ENCODE results near the gene SH3GLB2. TPM values are rescaled to one million over a fixed set of nuclear protein-coding genes. Genes with fewer than 3 reads are reported as not detected.
"Not testable (repeated sequence)": the region's sequence is repeated elsewhere in the genome, so short reads cannot be mapped to it uniquely, and the experiment has no call there.

SH3GLB2 gene
- total and polyA plus RNA-seq, 10 of the 15 experiments (the other 5 are each of a cell fraction or from before 2014, with no cell fraction given), result 0.21 to 61.3 (median 30.8) TPM

DNA sequence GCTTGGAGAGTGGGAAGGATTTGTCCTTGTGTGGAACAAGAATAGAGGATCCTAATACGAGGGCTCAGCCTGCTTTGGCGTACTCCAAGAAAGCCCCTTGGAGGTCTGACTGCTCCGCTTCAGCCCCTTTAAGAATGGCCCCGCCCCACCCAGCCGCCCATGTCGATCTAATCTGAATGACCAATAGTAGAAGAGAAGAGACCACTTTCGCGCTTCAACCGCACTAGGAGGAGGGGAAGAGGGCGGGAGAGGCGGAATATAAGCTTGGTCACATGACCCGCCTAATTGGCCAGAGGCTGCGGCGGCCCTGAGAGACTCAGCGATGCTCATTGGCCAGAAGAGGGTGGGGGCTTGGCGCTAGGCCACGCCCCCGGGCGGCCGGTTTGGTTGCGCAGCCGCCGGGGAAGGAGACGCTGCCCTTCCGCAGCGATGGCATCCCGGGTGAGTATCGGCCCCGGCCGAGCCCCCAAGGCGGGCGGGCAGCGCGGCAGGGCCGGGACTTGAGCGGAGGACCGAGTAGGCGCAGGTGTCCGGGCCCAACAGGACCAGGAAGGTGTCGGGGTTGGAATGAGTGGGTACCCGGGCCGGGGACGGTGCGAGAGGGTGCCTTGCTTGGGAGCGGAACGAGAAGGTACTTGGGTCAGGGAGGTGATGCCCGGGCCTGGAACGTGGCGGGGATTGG is 8.3 kb upstream of the SH3GLB2 start, which contains the start of gene MIGA2 (continued):
- TF ChIP-seq, protein P1, sequence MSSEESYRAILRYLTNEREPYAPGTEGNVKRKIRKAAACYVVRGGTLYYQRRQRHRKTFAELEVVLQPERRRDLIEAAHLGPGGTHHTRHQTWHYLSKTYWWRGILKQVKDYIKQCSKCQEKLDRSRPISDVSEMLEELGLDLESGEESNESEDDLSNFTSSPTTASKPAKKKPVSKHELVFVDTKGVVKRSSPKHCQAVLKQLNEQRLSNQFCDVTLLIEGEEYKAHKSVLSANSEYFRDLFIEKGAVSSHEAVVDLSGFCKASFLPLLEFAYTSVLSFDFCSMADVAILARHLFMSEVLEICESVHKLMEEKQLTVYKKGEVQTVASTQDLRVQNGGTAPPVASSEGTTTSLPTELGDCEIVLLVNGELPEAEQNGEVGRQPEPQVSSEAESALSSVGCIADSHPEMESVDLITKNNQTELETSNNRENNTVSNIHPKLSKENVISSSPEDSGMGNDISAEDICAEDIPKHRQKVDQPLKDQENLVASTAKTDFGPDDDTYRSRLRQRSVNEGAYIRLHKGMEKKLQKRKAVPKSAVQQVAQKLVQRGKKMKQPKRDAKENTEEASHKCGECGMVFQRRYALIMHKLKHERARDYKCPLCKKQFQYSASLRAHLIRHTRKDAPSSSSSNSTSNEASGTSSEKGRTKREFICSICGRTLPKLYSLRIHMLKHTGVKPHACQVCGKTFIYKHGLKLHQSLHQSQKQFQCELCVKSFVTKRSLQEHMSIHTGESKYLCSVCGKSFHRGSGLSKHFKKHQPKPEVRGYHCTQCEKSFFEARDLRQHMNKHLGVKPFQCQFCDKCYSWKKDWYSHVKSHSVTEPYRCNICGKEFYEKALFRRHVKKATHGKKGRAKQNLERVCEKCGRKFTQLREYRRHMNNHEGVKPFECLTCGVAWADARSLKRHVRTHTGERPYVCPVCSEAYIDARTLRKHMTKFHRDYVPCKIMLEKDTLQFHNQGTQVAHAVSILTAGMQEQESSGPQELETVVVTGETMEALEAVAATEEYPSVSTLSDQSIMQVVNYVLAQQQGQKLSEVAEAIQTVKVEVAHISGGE (CRISPR knock-in tag; IDR thresholded peaks at IDR 0.05), result peak; percentile 73

DNA sequence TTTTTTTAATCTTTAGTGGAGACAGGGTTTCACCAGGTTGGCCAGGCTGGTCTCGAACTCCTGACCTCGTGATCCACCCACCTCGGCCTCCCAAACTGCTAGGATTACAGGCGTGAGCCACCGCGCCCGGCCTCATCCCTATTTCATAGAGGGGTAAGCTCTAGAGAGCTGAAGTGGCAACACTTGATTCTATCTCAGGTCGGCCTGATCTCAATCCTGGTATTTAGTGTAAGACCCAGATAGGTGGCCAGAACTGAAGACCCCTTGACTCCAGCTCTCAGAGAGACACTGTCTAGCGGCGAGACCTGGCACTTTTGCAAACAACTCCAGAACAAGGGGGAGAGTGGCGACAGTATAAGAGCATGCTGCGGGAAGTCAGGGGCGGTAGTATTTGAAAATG is 7.7 kb upstream of the SH3GLB2 start:
- Histone ChIP-seq H3K4me1 (ENCODE audit: control insufficient read depth, insufficient read depth, low read length) (peaks cover 17% of the 10 kb centered on the region), H2AFZ (ENCODE audit: control insufficient read depth, low read depth, low read length) (peak overlapping the region; percentile 100), H3K9ac (ENCODE audit: control insufficient read depth, insufficient read depth, low read length) (peak overlapping the region; percentile 66), H3K4me3 (peak overlapping the region; percentile 40; the same call in 1 of the 2 replicates), H3K4me2 (ENCODE audit: control insufficient read depth, insufficient read depth) (peak overlapping the region; percentile 88), H3K79me2 (ENCODE audit: control insufficient read depth, insufficient read depth, low read length) (peaks cover 19% of the 10 kb centered on the region), H3K27ac (ENCODE audit: control insufficient read depth, insufficient read depth) (peak overlapping the region; percentile 61)
- FAIRE-seq; H3K27me3 ChIP-seq (replicated peaks in 1 of 2; ENCODE audit: control insufficient read depth in 2 of 2, insufficient read depth in 2 of 2, low read length in 1 of 2); H3K36me3 ChIP-seq (ENCODE audit: control insufficient read depth in 2 of 2, insufficient read depth in 2 of 2, low read length in 1 of 2); BruUV-seq (replicated peaks); in situ Hi-C loops (cut with MboI); ATAC-seq; DNase-seq (ENCODE audit: low read depth, low spot score); H4K20me1 ChIP-seq (ENCODE audit: control insufficient read depth, insufficient read depth); intact Hi-C loops (cut with micrococcal nuclease; ENCODE audit: unreplicated experiment); H3K9me3 ChIP-seq (replicated peaks; ENCODE audit: control insufficient read depth, insufficient read depth, low read length): not testable (repeated sequence)
- WGBS (ENCODE audit: insufficient coverage, insufficient replicate concordance, low lambda C conversion rate, missing lambda C conversion rate), result 43% methylated on average over 13 of the region's 13 CpGs
- TF ChIP-seq, protein P2, sequence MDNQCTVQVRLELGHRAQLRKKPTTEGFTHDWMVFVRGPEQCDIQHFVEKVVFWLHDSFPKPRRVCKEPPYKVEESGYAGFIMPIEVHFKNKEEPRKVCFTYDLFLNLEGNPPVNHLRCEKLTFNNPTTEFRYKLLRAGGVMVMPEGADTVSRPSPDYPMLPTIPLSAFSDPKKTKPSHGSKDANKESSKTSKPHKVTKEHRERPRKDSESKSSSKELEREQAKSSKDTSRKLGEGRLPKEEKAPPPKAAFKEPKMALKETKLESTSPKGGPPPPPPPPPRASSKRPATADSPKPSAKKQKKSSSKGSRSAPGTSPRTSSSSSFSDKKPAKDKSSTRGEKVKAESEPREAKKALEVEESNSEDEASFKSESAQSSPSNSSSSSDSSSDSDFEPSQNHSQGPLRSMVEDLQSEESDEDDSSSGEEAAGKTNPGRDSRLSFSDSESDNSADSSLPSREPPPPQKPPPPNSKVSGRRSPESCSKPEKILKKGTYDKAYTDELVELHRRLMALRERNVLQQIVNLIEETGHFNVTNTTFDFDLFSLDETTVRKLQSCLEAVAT (IDR thresholded peaks at IDR 0.05), result peak; percentile 88
- ChIA-PET RAD21 (ENCODE audit: unreplicated experiment) (interaction anchor here (1.0 to 1.5 kb wide), 3 partner anchors 15 to 216 kb away, joined by 3 to 5 read pairs (median 3); partner anchors contain the start of gene DOLPP1), POLR2A (interaction anchor here (0.5 to 1.0 kb wide), 6 partner anchors 8 to 926 kb away, joined by 3 to 8 read pairs (median 6); partner anchors contain the start of genes DOLPP1 and SH3GLB2), SMC1A (ENCODE audit: uncharacterized antibody, unreplicated experiment) (interaction anchor here (0.6 kb wide), 1 partner anchor 438 kb away, joined by 3 read pairs; no protein-coding TSS in a partner anchor), CTCF (interaction anchor here (0.7 to 1.1 kb wide), 2 partner anchors 43 to 104 kb away, joined by 3 read pairs; no protein-coding TSS in a partner anchor)
